ENCODE data around the gene ATXN1. TPM values are rescaled to one million over a fixed set of nuclear protein-coding genes. Genes with fewer than 3 reads are reported as not detected.

The ATXN1 gene
- total RNA-seq, 2 experiments from 2014 or later: 27.8 to 32.8 TPM

- no peak overlapping the region for H3K4me3 Mint-ChIP-seq
- H3K27ac Mint-ChIP-seq: no peak overlapping the region
- H3K4me1 Mint-ChIP-seq: peaks cover 58% of the 10 kb centered on the region
- H3K27me3 Mint-ChIP-seq: no peaks in the 10 kb centered on the region
- H3K36me3 Mint-ChIP-seq: peaks cover 2% of the 10 kb centered on the region
- no peak for DNase-seq
- H3K9me3 Mint-ChIP-seq: no peaks in the 10 kb centered on the region
These were observed 8.7 kb upstream of the ATXN1 start for GRCh38 chr6:16769986-16770376.

- H3K36me3 Mint-ChIP-seq: peaks cover 2% of the 10 kb centered on the region
- no peaks in the 10 kb centered on the region for H3K27me3 Mint-ChIP-seq
- no peaks in the 10 kb centered on the region for H3K9me3 Mint-ChIP-seq
- H3K4me3 Mint-ChIP-seq: no peak overlapping the region
- peaks cover 64% of the 10 kb centered on the region for H3K4me1 Mint-ChIP-seq
- DNase-seq: peak; percentile 63
- no peak overlapping the region for H3K27ac Mint-ChIP-seq
These were observed 8.1 kb upstream of the ATXN1 start for GRCh38 chr6:16769131-16769985.

- H3K27ac Mint-ChIP-seq: no peak overlapping the region
- H3K4me3 Mint-ChIP-seq: no peak overlapping the region
- peaks cover 2% of the 10 kb centered on the region for H3K36me3 Mint-ChIP-seq
- no peak for DNase-seq
- H3K4me1 Mint-ChIP-seq: peaks cover 72% of the 10 kb centered on the region
- no peaks in the 10 kb centered on the region for H3K9me3 Mint-ChIP-seq
- H3K27me3 Mint-ChIP-seq: no peaks in the 10 kb centered on the region
These were observed 7.2 kb upstream of the ATXN1 start for GRCh38 chr6:16768477-16768830.

- Mint-ChIP-seq H3K9me3 (no peaks in the 10 kb centered on the region), H3K4me1 (peaks cover 72% of the 10 kb centered on the region), H3K27me3 (no peaks in the 10 kb centered on the region), H3K36me3 (peaks cover 2% of the 10 kb centered on the region), H3K27ac (no peak overlapping the region), H3K4me3 (no peak overlapping the region)
- DNase-seq: no peak
These were observed 6.7 kb upstream of the ATXN1 start for GRCh38 chr6:16767765-16768476.

GRCh38 chr6:16766836-16767745 lies 5.8 kb upstream of the ATXN1 start:
- no peak overlapping the region for H3K27ac Mint-ChIP-seq
- no peak for DNase-seq
- H3K9me3 Mint-ChIP-seq: no peaks in the 10 kb centered on the region
- peaks cover 2% of the 10 kb centered on the region for H3K36me3 Mint-ChIP-seq
- H3K4me3 Mint-ChIP-seq: no peak overlapping the region
- H3K27me3 Mint-ChIP-seq: no peaks in the 10 kb centered on the region
- peaks cover 77% of the 10 kb centered on the region for H3K4me1 Mint-ChIP-seq

- Mint-ChIP-seq H3K36me3 (peaks cover 2% of the 10 kb centered on the region), H3K9me3 (no peaks in the 10 kb centered on the region), H3K27me3 (no peaks in the 10 kb centered on the region), H3K4me3 (no peak overlapping the region), H3K4me1 (peaks cover 72% of the 10 kb centered on the region), H3K27ac (no peak overlapping the region)
- DNase-seq: peak; percentile 21
These were observed 4.8 kb upstream of the ATXN1 start for GRCh38 chr6:16766043-16766536.

GRCh38 chr6:16765235-16765634 lies 4.0 kb upstream of the ATXN1 start:
- no peaks in the 10 kb centered on the region for H3K27me3 Mint-ChIP-seq
- no peaks in the 10 kb centered on the region for H3K9me3 Mint-ChIP-seq
- no peak for DNase-seq
- H3K27ac Mint-ChIP-seq: no peak overlapping the region
- H3K36me3 Mint-ChIP-seq: peaks cover 3% of the 10 kb centered on the region
- peaks cover 65% of the 10 kb centered on the region for H3K4me1 Mint-ChIP-seq
- no peak overlapping the region for H3K4me3 Mint-ChIP-seq

- no peak overlapping the region for H3K27ac Mint-ChIP-seq
- peaks cover 7% of the 10 kb centered on the region for H3K36me3 Mint-ChIP-seq
- no peaks in the 10 kb centered on the region for H3K9me3 Mint-ChIP-seq
- H3K4me1 Mint-ChIP-seq: peaks cover 61% of the 10 kb centered on the region
- H3K27me3 Mint-ChIP-seq: no peaks in the 10 kb centered on the region
- H3K4me3 Mint-ChIP-seq: peak overlapping the region; percentile 18
- DNase-seq: no peak
These were observed 3.1 kb upstream of the ATXN1 start for GRCh38 chr6:16764188-16764950.

- peak overlapping the region; percentile 99 for H3K27ac Mint-ChIP-seq
- H3K4me3 Mint-ChIP-seq: peak overlapping the region; percentile 100
- peaks cover 12% of the 10 kb centered on the region for H3K36me3 Mint-ChIP-seq
- H3K4me1 Mint-ChIP-seq: peaks cover 61% of the 10 kb centered on the region
- H3K27me3 Mint-ChIP-seq: no peaks in the 10 kb centered on the region
- no peaks in the 10 kb centered on the region for H3K9me3 Mint-ChIP-seq
- peak; percentile 42 for DNase-seq
These were observed 1.6 kb upstream of the ATXN1 start for GRCh38 chr6:16762550-16763477.

GRCh38 chr6:16762268-16762549 lies 949 bp upstream of the ATXN1 start:
- H3K9me3 Mint-ChIP-seq: no peaks in the 10 kb centered on the region
- no peaks in the 10 kb centered on the region for H3K27me3 Mint-ChIP-seq
- peaks cover 61% of the 10 kb centered on the region for H3K4me1 Mint-ChIP-seq
- DNase-seq: no peak
- peaks cover 12% of the 10 kb centered on the region for H3K36me3 Mint-ChIP-seq
- H3K4me3 Mint-ChIP-seq: peak overlapping the region; percentile 100
- peak overlapping the region; percentile 99 for H3K27ac Mint-ChIP-seq

GRCh38 chr6:16761471-16762267 lies 409 bp upstream of the ATXN1 start:
- Mint-ChIP-seq H3K9me3 (no peaks in the 10 kb centered on the region), H3K4me1 (peaks cover 63% of the 10 kb centered on the region), H3K27me3 (no peaks in the 10 kb centered on the region), H3K4me3 (peak overlapping the region; percentile 100), H3K27ac (peak overlapping the region; percentile 99), H3K36me3 (peaks cover 11% of the 10 kb centered on the region)
- DNase-seq: peak; percentile 85

GRCh38 chr6:16759646-16760515 lies 1.4 kb downstream of the ATXN1 start:
- no peaks in the 10 kb centered on the region for H3K9me3 Mint-ChIP-seq
- peaks cover 11% of the 10 kb centered on the region for H3K36me3 Mint-ChIP-seq
- peak overlapping the region; percentile 91 for H3K27ac Mint-ChIP-seq
- H3K4me3 Mint-ChIP-seq: peak overlapping the region; percentile 93
- peaks cover 61% of the 10 kb centered on the region for H3K4me1 Mint-ChIP-seq
- no peaks in the 10 kb centered on the region for H3K27me3 Mint-ChIP-seq
- peak; percentile 79 for DNase-seq

All from activated naive CD8-positive, alpha-beta T cell treated with anti-CD3 and anti-CD28 coated beads for 36 hours (primary cell).